T-cell (primary cell): Measurements from ENCODE around the gene RASL11B. TPM values are rescaled to one million over a fixed set of nuclear protein-coding genes. Genes with fewer than 3 reads are reported as not detected.

ENCODE experiments used
- total RNA-seq, 35 experiments: library from RNA in 6 of 35; stranded (reverse) in 6 of 35; fragments of 120-200 nt in 1 of 35; gene quantifications; one replicate each; pipeline versions ENCODE4 v1.2.1 to v1.2.4 and lab custom pipeline; 2013 to 2026

RASL11B gene
- total RNA-seq, 5 donors from 2014 or later (not counting 1 experiment from before 2014, with no cell fraction given), result 0.32 to 0.72 (median 0.39) TPM; not detected in 1

Other genes starting within 250 kb of the RASL11B start
- gene USP46, start 203.0 kb upstream of the RASL11B start, total RNA-seq, result 10 to 100 TPM in 4 of 5 donors, 1 to 10 TPM in 1; 8.0 to 16.3 (median 12.6) TPM
- gene ERVMER34-1, start 110.9 kb upstream of the RASL11B start, total RNA-seq, result not detected